Measurements from ENCODE around the gene MIOX. TPM values are rescaled to one million over a fixed set of nuclear protein-coding genes. Genes with fewer than 3 reads are reported as not detected.

Gene MIOX
- total and polyA plus RNA-seq, 2 of the 13 experiments (the other 11 are each of a cell fraction or from before 2014, with no cell fraction given): 1.5 to 2.9 TPM

- WGBS (ENCODE audit: low lambda C conversion rate): 98% methylated on average over 24 of the region's 41 CpGs
- Histone ChIP-seq H3K4me1 (ENCODE audit: insufficient read depth, low read length) (no peaks in the 10 kb centered on the region), H3K79me2 (ENCODE audit: insufficient read depth, low read length) (no peaks in the 10 kb centered on the region), H3K27me3 (ENCODE audit: control insufficient read depth in 1 of 2, insufficient read depth in 2 of 2, low read length in 2 of 2) (no peaks in the 10 kb centered on the region), H3K4me3 (replicated peaks in 1 of 3; ENCODE audit: insufficient read depth in 1 of 3, low read depth in 2 of 3, low read length in 3 of 3) (no peak overlapping the region), H3K27ac (ENCODE audit: extremely low read length, insufficient read depth, low read length) (no peak overlapping the region), H2AFZ (ENCODE audit: low read length) (no peak overlapping the region), H3K9ac (ENCODE audit: insufficient read depth, low read depth, low read length) (no peak overlapping the region), H3K4me2 (ENCODE audit: low read depth, low read length) (no peak overlapping the region), H4K20me1 (ENCODE audit: insufficient read depth, low read length) (no peaks in the 10 kb centered on the region), H3K9me3 (ENCODE audit: low read length) (no peaks in the 10 kb centered on the region), H3K36me3 (replicated peaks in 1 of 2; ENCODE audit: control insufficient read depth in 1 of 2, insufficient read depth in 2 of 2, low read length in 2 of 2) (peaks cover 30 to 59% of the 10 kb centered on the region in 2 experiments; a peak in 4 of 5 replicates)
- FAIRE-seq (no peak), DNase-seq (ENCODE audit: low spot score) (no peak), ATAC-seq (no peak)
- BruUV-seq (replicated peaks): no TSS peak
- POLR2A ChIA-PET: no interaction called here
- TF ChIP-seq, protein P1, sequence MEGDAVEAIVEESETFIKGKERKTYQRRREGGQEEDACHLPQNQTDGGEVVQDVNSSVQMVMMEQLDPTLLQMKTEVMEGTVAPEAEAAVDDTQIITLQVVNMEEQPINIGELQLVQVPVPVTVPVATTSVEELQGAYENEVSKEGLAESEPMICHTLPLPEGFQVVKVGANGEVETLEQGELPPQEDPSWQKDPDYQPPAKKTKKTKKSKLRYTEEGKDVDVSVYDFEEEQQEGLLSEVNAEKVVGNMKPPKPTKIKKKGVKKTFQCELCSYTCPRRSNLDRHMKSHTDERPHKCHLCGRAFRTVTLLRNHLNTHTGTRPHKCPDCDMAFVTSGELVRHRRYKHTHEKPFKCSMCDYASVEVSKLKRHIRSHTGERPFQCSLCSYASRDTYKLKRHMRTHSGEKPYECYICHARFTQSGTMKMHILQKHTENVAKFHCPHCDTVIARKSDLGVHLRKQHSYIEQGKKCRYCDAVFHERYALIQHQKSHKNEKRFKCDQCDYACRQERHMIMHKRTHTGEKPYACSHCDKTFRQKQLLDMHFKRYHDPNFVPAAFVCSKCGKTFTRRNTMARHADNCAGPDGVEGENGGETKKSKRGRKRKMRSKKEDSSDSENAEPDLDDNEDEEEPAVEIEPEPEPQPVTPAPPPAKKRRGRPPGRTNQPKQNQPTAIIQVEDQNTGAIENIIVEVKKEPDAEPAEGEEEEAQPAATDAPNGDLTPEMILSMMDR (CRISPR knock-in tag; IDR thresholded peaks at IDR 0.05): 0 out of 2 replicates have a peak, but pooled peaks have one; percentile 13
- TF ChIP-seq ZNF142 (CRISPR knock-in tag; IDR thresholded peaks at IDR 0.05): no peak
- TF ChIP-seq SOX5 (CRISPR knock-in tag; IDR thresholded peaks at IDR 0.05; ENCODE audit: borderline replicate concordance): no peak
- no peak for TF ChIP-seq DPF2 (CRISPR knock-in tag; IDR thresholded peaks at IDR 0.05; ENCODE audit: borderline replicate concordance, low read depth)
- TF ChIP-seq, protein P2, sequence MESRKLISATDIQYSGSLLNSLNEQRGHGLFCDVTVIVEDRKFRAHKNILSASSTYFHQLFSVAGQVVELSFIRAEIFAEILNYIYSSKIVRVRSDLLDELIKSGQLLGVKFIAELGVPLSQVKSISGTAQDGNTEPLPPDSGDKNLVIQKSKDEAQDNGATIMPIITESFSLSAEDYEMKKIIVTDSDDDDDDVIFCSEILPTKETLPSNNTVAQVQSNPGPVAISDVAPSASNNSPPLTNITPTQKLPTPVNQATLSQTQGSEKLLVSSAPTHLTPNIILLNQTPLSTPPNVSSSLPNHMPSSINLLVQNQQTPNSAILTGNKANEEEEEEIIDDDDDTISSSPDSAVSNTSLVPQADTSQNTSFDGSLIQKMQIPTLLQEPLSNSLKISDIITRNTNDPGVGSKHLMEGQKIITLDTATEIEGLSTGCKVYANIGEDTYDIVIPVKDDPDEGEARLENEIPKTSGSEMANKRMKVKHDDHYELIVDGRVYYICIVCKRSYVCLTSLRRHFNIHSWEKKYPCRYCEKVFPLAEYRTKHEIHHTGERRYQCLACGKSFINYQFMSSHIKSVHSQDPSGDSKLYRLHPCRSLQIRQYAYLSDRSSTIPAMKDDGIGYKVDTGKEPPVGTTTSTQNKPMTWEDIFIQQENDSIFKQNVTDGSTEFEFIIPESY (CRISPR knock-in tag; IDR thresholded peaks at IDR 0.05): peak; percentile 41; the same call in 1 of the 2 replicates
- 0 out of 2 replicates have a peak, but pooled peaks have one; percentile 17 for TF ChIP-seq RBFOX2 (IDR thresholded peaks at IDR 0.05; ENCODE audit: low read depth, low read length)
- peak; percentile 36 for TF ChIP-seq AGO2 (optimal IDR thresholded peaks at IDR 0.05; ENCODE audit: low read depth, low read length)
- intact Hi-C loops (cut with micrococcal nuclease; ENCODE audit: unreplicated experiment) (no loop called here), in situ Hi-C loops (cut with HindIII; ENCODE audit: extremely low pct_ligation_motif_present, low pct_unique_long_range_greater_than_20kb) (no loop called here)
- CTCF ChIA-PET (ENCODE audit: low intra/inter-chr PET ratio, low total read pairs): no interaction called here
Measured at GRCh38 chr22:50459496-50460140, 27.0 kb upstream of the MIOX start.
